Measurements from ENCODE around the gene INSR. TPM values are rescaled to one million over a fixed set of nuclear protein-coding genes. Genes with fewer than 3 reads are reported as not detected.

INSR gene
- total RNA-seq, 1 donor from 2014 or later, result 44.7 TPM

GRCh38 chr19:7076151-7076550 lies 218.1 kb downstream of the INSR start:
- peaks cover 77% of the 10 kb centered on the region for H3K36me3 Mint-ChIP-seq
- no peak for DNase-seq (ENCODE audit: low spot score in 2 of 2, unreplicated experiment in 2 of 2)
- peaks cover 40% of the 10 kb centered on the region for H3K9me3 Mint-ChIP-seq
- TF ChIP-seq CTCF (IDR thresholded peaks at IDR 0.05; ENCODE audit: unreplicated experiment), result no peak
- no peak overlapping the region for H3K27ac Mint-ChIP-seq
- no peaks in the 10 kb centered on the region for H3K4me1 Mint-ChIP-seq
- no peak overlapping the region for H3K4me3 Mint-ChIP-seq
- no peaks in the 10 kb centered on the region for H3K27me3 Mint-ChIP-seq (ENCODE audit: low read depth)

GRCh38 chr19:7074705-7075282 lies 219.4 kb downstream of the INSR start:
- no peak for TF ChIP-seq CTCF (IDR thresholded peaks at IDR 0.05; ENCODE audit: unreplicated experiment)
- Mint-ChIP-seq H3K4me3 (no peak overlapping the region), H3K4me1 (peaks cover 4% of the 10 kb centered on the region), H3K36me3 (peaks cover 66% of the 10 kb centered on the region), H3K9me3 (peaks cover 30% of the 10 kb centered on the region), H3K27me3 (ENCODE audit: low read depth) (no peaks in the 10 kb centered on the region), H3K27ac (no peak overlapping the region)
- DNase-seq (ENCODE audit: low spot score in 2 of 2, unreplicated experiment in 2 of 2), result no peak

GRCh38 chr19:7072541-7072940 lies 221.7 kb downstream of the INSR start:
- Mint-ChIP-seq H3K4me3 (peak overlapping the region; percentile 54), H3K27me3 (ENCODE audit: low read depth) (no peaks in the 10 kb centered on the region), H3K4me1 (peaks cover 9% of the 10 kb centered on the region), H3K27ac (no peak overlapping the region), H3K36me3 (peaks cover 46% of the 10 kb centered on the region), H3K9me3 (peaks cover 18% of the 10 kb centered on the region)
- TF ChIP-seq CTCF (IDR thresholded peaks at IDR 0.05; ENCODE audit: unreplicated experiment), result no peak
- DNase-seq (ENCODE audit: low spot score in 2 of 2, unreplicated experiment in 2 of 2), result no peak

GRCh38 chr19:7069904-7070226 lies 224.3 kb downstream of the INSR start:
- H3K9me3 Mint-ChIP-seq, result peaks cover 13% of the 10 kb centered on the region
- H3K27me3 Mint-ChIP-seq (ENCODE audit: low read depth), result no peaks in the 10 kb centered on the region

GRCh38 chr19:7069042-7069903 lies 224.9 kb downstream of the INSR start, which contains the start of gene ZNF557:
Gene ZNF557 (plus strand): TSS chr19:7069703. CDS start chr19:7075075, 5,372 bp downstream.
- no peaks in the 10 kb centered on the region for H3K27me3 Mint-ChIP-seq (ENCODE audit: low read depth)
- H3K4me1 Mint-ChIP-seq, result peaks cover 9% of the 10 kb centered on the region
- no peak for TF ChIP-seq CTCF (IDR thresholded peaks at IDR 0.05; ENCODE audit: unreplicated experiment)
- H3K36me3 Mint-ChIP-seq, result peaks cover 19% of the 10 kb centered on the region
- peak within 1 kb of the TSS; percentile 98 for H3K4me3 Mint-ChIP-seq
- peak within 1 kb of the TSS; percentile 94 for H3K27ac Mint-ChIP-seq
- peak; percentile 97 to 98 for DNase-seq (ENCODE audit: low spot score in 2 of 2, unreplicated experiment in 2 of 2)
- H3K9me3 Mint-ChIP-seq, result peaks cover 12% of the 10 kb centered on the region

More at GRCh38 chr19:7069904-7070226, 224.3 kb downstream of the INSR start:
- TF ChIP-seq CTCF (IDR thresholded peaks at IDR 0.05; ENCODE audit: unreplicated experiment), result no peak
- Mint-ChIP-seq H3K4me1 (peaks cover 9% of the 10 kb centered on the region), H3K27ac (peak overlapping the region; percentile 61), H3K36me3 (peaks cover 22% of the 10 kb centered on the region), H3K4me3 (peak overlapping the region; percentile 98)
- DNase-seq (ENCODE audit: low spot score in 2 of 2, unreplicated experiment in 2 of 2), result no peak

Measured in mesothelial cell of epicardium (in vitro differentiated cells).